ENCODE results near the gene FAM193A.

GRCh38 chr4:2497324-2497723, 39.1 kb upstream of the FAM193A start:
- TF ChIP-seq CTCF (IDR thresholded peaks at IDR 0.05; ENCODE audit: insufficient read depth, low read length, poor library complexity, severe bottlenecking) (no peak), EZH2phosphoT487 (conservative IDR thresholded peaks at IDR 0.05; ENCODE audit: low read length) (no peak)

All from SU-DHL-6 (cell line).